ENCODE results near the gene PIGA. TPM values are rescaled to one million over a fixed set of nuclear protein-coding genes. Genes with fewer than 3 reads are reported as not detected.

The PIGA gene
- total and polyA plus RNA-seq, 9 of the 15 experiments (the other 6 are each of a cell fraction or from before 2014, with no cell fraction given): 14.8 to 36.9 (median 23.5) TPM

DNA sequence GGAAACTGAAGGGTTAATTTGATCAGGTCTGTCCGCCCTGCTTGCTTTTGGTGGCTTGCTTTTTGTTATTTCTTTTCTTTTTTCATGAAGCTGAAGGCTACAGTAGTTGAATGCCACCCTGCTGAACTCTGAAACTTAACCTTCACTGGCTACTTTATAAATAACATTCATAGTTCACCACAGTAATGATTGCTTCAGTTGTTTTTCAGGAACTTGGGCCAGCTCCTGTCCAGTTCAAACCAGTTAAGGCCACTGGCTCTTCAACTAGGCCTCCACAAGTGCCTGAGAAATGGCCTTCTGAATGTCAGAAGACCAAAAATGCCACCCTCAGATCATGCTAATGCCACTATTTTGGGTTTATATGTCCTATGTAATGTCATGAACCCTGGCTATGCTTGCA lies 57.7 kb downstream of the PIGA start:
- intact Hi-C loops (cut with micrococcal nuclease): no loop called here
- TF ChIP-seq REST (IDR thresholded peaks at IDR 0.05; ENCODE audit: borderline replicate concordance) (peak; percentile 79), REST (CRISPR knock-in tag; IDR thresholded peaks at IDR 0.05; ENCODE audit: low read depth) (no peak), PURB (CRISPR knock-in tag; IDR thresholded peaks at IDR 0.05; ENCODE audit: low read depth) (no peak)
- no TSS peak for BruUV-seq (replicated peaks)

More for the DNA sequence above, 57.7 kb downstream of the PIGA start:
- Histone ChIP-seq H3K36me3 (ENCODE audit: control insufficient read depth, insufficient read depth, low read length) (no peaks in the 10 kb centered on the region), H4K20me1 (replicated peaks; ENCODE audit: control insufficient read depth, insufficient read depth, low read length) (no peaks in the 10 kb centered on the region), H3K9ac (ENCODE audit: insufficient read depth in 1 of 2, low read depth in 2 of 2, low read length in 2 of 2) (no peak overlapping the region), H3K4me2 (ENCODE audit: insufficient read depth, low read length) (no peak overlapping the region), H3K27me3 (ENCODE audit: control insufficient read depth in 2 of 2, insufficient read depth in 2 of 2, low read length in 2 of 2) (no peaks in the 10 kb centered on the region), H3K9me3 (replicated peaks; ENCODE audit: control insufficient read depth, insufficient read depth, low read depth, low read length) (no peaks in the 10 kb centered on the region), H3K79me2 (ENCODE audit: control insufficient read depth, insufficient read depth, low read length) (no peaks in the 10 kb centered on the region), H3K27ac (ENCODE audit: extremely low read depth, low read depth, low read length) (no peak overlapping the region), H3K4me1 (replicated peaks in 1 of 2; ENCODE audit: control insufficient read depth in 2 of 2, insufficient read depth in 2 of 2, low read length in 2 of 2) (no peaks in the 10 kb centered on the region), H3K4me3 (no peak overlapping the region), H3K9me1 (ENCODE audit: control insufficient read depth, insufficient read depth, low read length) (no peaks in the 10 kb centered on the region), H2AFZ (ENCODE audit: low read depth, low read length) (no peak overlapping the region)
- POLR2A ChIA-PET: interaction anchor here (0.8 kb wide), 1 partner anchor 13 kb away, joined by 3 read pairs; no protein-coding TSS in a partner anchor
- DNase-seq (ENCODE audit: extremely low read depth in 1 of 4, low spot score in 3 of 4) (no peak), ATAC-seq (no peak), FAIRE-seq (no peak)
- in situ Hi-C loops (cut with MboI): no loop called here
- CTCF ChIA-PET (ENCODE audit: low intra/inter-chr PET ratio): no interaction called here
- 17% methylated on average over 1 of the region's 1 CpG for WGBS (ENCODE audit: insufficient coverage, low coverage, missing lambda C conversion rate)
